ENCODE results near the gene TADA3. TPM values are rescaled to one million over a fixed set of nuclear protein-coding genes. Genes with fewer than 3 reads are reported as not detected.

TADA3 gene
- total and polyA plus RNA-seq, 8 donors, result 50.0 to 91.7 (median 74.8) TPM

DNA sequence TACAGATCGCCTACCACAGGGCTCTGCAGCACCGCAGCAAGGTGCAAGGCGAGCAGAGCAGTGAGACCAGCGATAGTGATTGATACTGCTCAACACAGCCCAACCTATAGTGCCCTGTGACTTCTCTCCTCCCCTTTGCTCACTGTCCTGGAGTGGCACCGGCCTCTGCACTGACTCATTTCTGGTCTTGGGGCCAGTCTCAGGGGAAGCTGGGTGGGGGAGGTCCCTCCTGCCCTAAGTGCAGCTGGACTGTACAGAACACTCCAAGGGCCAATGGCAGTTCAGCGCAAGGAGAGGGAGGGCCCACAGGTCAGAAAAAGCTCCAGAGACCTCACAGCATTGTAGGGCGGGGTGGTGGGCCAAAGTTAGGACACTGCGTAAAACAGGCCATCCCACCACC, 45.0 kb downstream of the TADA3 start:
- DNase-seq, result no peak
- no peak for ATAC-seq
- TF ChIP-seq, protein P1, sequence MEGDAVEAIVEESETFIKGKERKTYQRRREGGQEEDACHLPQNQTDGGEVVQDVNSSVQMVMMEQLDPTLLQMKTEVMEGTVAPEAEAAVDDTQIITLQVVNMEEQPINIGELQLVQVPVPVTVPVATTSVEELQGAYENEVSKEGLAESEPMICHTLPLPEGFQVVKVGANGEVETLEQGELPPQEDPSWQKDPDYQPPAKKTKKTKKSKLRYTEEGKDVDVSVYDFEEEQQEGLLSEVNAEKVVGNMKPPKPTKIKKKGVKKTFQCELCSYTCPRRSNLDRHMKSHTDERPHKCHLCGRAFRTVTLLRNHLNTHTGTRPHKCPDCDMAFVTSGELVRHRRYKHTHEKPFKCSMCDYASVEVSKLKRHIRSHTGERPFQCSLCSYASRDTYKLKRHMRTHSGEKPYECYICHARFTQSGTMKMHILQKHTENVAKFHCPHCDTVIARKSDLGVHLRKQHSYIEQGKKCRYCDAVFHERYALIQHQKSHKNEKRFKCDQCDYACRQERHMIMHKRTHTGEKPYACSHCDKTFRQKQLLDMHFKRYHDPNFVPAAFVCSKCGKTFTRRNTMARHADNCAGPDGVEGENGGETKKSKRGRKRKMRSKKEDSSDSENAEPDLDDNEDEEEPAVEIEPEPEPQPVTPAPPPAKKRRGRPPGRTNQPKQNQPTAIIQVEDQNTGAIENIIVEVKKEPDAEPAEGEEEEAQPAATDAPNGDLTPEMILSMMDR (IDR thresholded peaks at IDR 0.05), result no peak
- Histone ChIP-seq H3K36me3 (peaks cover 0 to 73% of the 10 kb centered on the region in 2 donors), H3K9me3 (no peaks in the 10 kb centered on the region), H3K4me1 (peaks cover 13 to 29% of the 10 kb centered on the region in 2 donors), H3K27ac (no peak overlapping the region), H3K4me3 (no peak overlapping the region), H3K27me3 (no peaks in the 10 kb centered on the region)
- intact Hi-C loops (cut with DNase I), result no loop called here

DNA sequence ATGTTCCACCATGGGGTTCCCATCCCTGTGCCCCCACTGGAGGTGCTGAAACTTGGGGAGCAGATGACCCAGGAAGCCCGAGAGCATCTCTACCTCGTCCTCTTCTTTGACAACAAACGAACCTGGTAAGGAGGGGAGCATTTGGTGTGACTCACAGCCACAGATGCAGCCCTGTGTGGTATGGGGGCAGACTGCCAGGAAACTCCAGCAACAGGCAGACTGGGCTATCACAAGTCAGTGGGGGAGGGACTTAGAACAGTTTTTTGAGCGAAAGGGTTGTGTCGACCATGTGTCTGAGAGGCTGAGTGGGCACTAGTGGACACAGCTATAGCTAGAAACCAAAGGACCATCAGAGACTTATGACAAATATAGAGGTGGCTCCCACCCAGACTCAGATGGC, 45.9 kb downstream of the TADA3 start:
- ATAC-seq, result no peak
- intact Hi-C loops (cut with DNase I), result no loop called here
- DNase-seq, result no peak
- peaks cover 0 to 73% of the 10 kb centered on the region in 2 donors for H3K36me3 ChIP-seq
- no peak overlapping the region for H3K4me3 ChIP-seq
- peaks cover 11 to 21% of the 10 kb centered on the region in 2 donors for H3K4me1 ChIP-seq
- TF ChIP-seq, protein P1 (IDR thresholded peaks at IDR 0.05), result no peak
- H3K9me3 ChIP-seq, result no peaks in the 10 kb centered on the region
- no peak overlapping the region for H3K27ac ChIP-seq
- H3K27me3 ChIP-seq, result no peaks in the 10 kb centered on the region

DNA sequence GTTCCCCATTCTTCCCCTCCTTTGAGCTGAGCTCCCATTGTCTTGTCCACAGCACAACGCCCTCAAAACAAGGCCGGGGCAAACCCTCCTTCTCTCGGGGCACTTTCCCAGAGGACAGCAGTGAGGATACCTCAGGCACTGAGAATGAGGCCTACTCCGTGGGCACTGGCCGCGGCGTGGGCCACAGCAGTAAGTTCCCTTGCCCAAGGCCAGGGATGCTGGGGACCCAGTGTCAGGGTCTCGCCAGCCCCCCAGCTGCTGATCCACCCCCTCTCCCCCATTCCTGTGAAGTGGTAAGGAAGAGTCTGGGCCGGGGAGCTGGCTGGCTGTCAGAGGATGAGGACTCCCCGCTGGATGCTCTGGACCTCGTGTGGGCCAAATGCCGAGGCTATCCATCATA, 46.8 kb downstream of the TADA3 start:
- Histone ChIP-seq H3K4me1 (peaks cover 3 to 13% of the 10 kb centered on the region in 2 donors), H3K27ac (no peak overlapping the region), H3K9me3 (no peaks in the 10 kb centered on the region), H3K27me3 (no peaks in the 10 kb centered on the region), H3K36me3 (peaks cover 0 to 81% of the 10 kb centered on the region in 2 donors), H3K4me3 (no peak overlapping the region)
- ATAC-seq (no peak), DNase-seq (no peak)
- TF ChIP-seq, protein P1 (IDR thresholded peaks at IDR 0.05), result no peak
- intact Hi-C loops (cut with DNase I), result no loop called here

DNA sequence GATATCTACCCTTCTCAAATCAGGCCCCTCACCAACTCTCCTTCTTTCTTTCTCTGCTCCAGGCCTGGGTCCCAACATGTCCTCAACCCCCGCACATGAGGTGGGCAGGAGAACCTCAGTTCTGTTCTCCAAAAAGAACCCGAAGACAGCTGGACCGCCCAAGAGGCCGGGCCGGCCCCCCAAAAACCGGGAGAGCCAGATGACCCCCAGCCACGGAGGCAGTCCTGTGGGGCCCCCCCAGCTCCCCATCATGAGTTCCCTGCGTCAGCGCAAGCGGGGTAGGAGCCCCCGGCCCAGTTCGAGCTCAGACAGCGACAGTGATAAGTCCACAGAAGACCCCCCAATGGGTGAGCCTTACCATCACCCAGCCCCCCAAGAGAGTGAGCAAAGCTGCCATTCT, 48.1 kb downstream of the TADA3 start:
- TF ChIP-seq, protein P1 (IDR thresholded peaks at IDR 0.05), result no peak
- Histone ChIP-seq H3K36me3 (peaks cover 0 to 94% of the 10 kb centered on the region in 2 donors), H3K4me3 (no peak overlapping the region), H3K27ac (no peak overlapping the region), H3K4me1 (peaks cover 0 to 6% of the 10 kb centered on the region in 2 donors), H3K9me3 (no peaks in the 10 kb centered on the region), H3K27me3 (no peaks in the 10 kb centered on the region)
- DNase-seq (no peak), ATAC-seq (no peak)
- intact Hi-C loops (cut with DNase I), result no loop called here

DNA sequence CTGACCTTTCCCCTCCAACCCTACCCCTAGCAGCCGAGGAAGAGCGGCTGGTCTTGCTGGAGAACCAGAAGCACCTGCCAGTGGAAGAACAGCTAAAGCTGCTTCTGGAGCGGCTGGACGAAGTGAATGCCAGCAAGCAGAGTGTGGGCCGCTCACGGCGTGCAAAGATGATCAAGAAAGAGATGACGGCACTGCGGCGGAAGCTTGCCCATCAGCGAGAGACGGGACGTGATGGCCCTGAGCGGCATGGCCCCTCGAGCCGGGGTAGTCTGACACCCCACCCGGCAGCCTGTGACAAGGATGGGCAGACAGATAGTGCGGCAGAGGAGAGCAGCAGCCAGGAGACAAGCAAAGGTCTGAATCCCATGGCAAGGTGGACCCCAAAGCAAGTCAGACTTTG, 48.7 kb downstream of the TADA3 start:
- intact Hi-C loops (cut with DNase I), result no loop called here
- DNase-seq, result no peak
- H3K36me3 ChIP-seq, result peaks cover 0 to 100% of the 10 kb centered on the region in 2 donors
- H3K9me3 ChIP-seq, result no peaks in the 10 kb centered on the region
- no peaks in the 10 kb centered on the region for H3K4me1 ChIP-seq
- no peaks in the 10 kb centered on the region for H3K27me3 ChIP-seq
- H3K4me3 ChIP-seq, result no peak overlapping the region
- no peak overlapping the region for H3K27ac ChIP-seq
- no peak for ATAC-seq
- TF ChIP-seq, protein P1 (IDR thresholded peaks at IDR 0.05), result no peak

Data from left lung (tissue), 10 donors.